Caki2 (cell line): ENCODE results near the gene ITGB2. TPM values are rescaled to one million over a fixed set of nuclear protein-coding genes. Genes with fewer than 3 reads are reported as not detected.

Experiments used
- total RNA-seq: library from RNA; depleted of rRNA; stranded (reverse); fragments of >200 nt; shearing (Covaris generic); gene quantifications from 2 replicates; pipeline ENCODE4 v1.2.3, GENCODE V29; 2014; ENCODE audit warnings: low replicate concordance; rRNA removed

The ITGB2 gene
- total RNA-seq, 1 experiment from 2014 or later = 11.9 TPM

Other genes with a start within 250 kb of the ITGB2 start
- not detected in 2 replicates for gene KRTAP12-1, start 238.7 kb downstream of the ITGB2 start, total RNA-seq
- not detected in 2 replicates for gene KRTAP10-12, start 223.7 kb downstream of the ITGB2 start, total RNA-seq
- not detected in 2 replicates for gene TSPEAR, start 209.3 kb downstream of the ITGB2 start, total RNA-seq
- gene UBE2G2, start 119.1 kb downstream of the ITGB2 start, total RNA-seq = 43.8 and 50.0 TPM in 2 replicates
- 128 and 131 TPM in 2 replicates for gene SUMO3, start 102.8 kb downstream of the ITGB2 start, total RNA-seq
- gene PTTG1IP, start 47.2 kb downstream of the ITGB2 start, total RNA-seq = 423 and 427 TPM in 2 replicates
- 42.9 and 55.0 TPM in 2 replicates for gene SLX9, start 19.1 kb upstream of the ITGB2 start, total RNA-seq
- gene ADARB1, start 153.7 kb upstream of the ITGB2 start, total RNA-seq = 1.7 and 5.0 TPM in 2 replicates